ENCODE data around the gene CHD5.

- TF ChIP-seq POLR2AphosphoS5 (IDR thresholded peaks at IDR 0.05; ENCODE audit: low read depth, low read length): no peak
- no peak for TF ChIP-seq EZH2 (IDR thresholded peaks at IDR 0.05)
- TF ChIP-seq CTCF (IDR thresholded peaks at IDR 0.05 in 2 of 3, conservative IDR thresholded peaks at IDR 0.05 in 1 of 3; ENCODE audit: borderline replicate concordance in 1 of 3, insufficient read depth in 1 of 3, low read depth in 2 of 3, low read length in 2 of 3): no peak
- no peak for TF ChIP-seq POLR2A (IDR thresholded peaks at IDR 0.05; ENCODE audit: borderline replicate concordance, extremely low read depth, insufficient read depth, insufficient read length)
- TF ChIP-seq EZH2phosphoT487 (IDR thresholded peaks at IDR 0.05; ENCODE audit: borderline replicate concordance): no peak
- no peak for TF ChIP-seq REST (IDR thresholded peaks at IDR 0.05; ENCODE audit: low read depth)
- TF ChIP-seq TCF7L2 (IDR thresholded peaks at IDR 0.05; ENCODE audit: borderline replicate concordance, extremely low read depth, insufficient read depth, insufficient read length): no peak
- no peak for TF ChIP-seq SP1 (IDR thresholded peaks at IDR 0.05; ENCODE audit: low read depth)
- TF ChIP-seq ELF1 (IDR thresholded peaks at IDR 0.05; ENCODE audit: borderline replicate concordance, low read depth): no peak
- TF ChIP-seq ZFX (IDR thresholded peaks at IDR 0.05): no peak
Observed at GRCh38 chr1:6117624-6118023, 62.5 kb downstream of the CHD5 start.
